Endometrial microvascular endothelial cells (primary cell): ENCODE data around the gene C2orf76. TPM values are rescaled to one million over a fixed set of nuclear protein-coding genes. Genes with fewer than 3 reads are reported as not detected.

Experiments
- in situ Hi-C: cut with HindIII; loops from 2 replicates; pipeline ENCODE4 v1.10.0; 2017; ENCODE audit warnings: low sequenced_read_pairs, low pct_unique_long_range_greater_than_20kb; ENCODE audit errors: inconsistent ontology term
- total RNA-seq: library from RNA; depleted of rRNA; stranded (reverse); fragments of >200 nt; gene quantifications from one replicate; pipeline ENCODE4 v1.2.3, GENCODE V29; 2015; ENCODE audit errors: inconsistent ontology term

The C2orf76 gene
- total RNA-seq, 1 donor from 2014 or later, result 11.4 TPM

- in situ Hi-C loops, result no loop called here
Measured at GRCh38 chr2:119308793-119309330, 57.8 kb downstream of the C2orf76 start.

GRCh38 chr2:119307419-119308140, 59.1 kb downstream of the C2orf76 start:
- in situ Hi-C loops, result no loop called here

GRCh38 chr2:119306196-119306590, 60.4 kb downstream of the C2orf76 start:
- in situ Hi-C loops, result no loop called here

- in situ Hi-C loops, result no loop called here
Measured at GRCh38 chr2:119305497-119306195, 61.0 kb downstream of the C2orf76 start.

GRCh38 chr2:119304847-119305246, 61.8 kb downstream of the C2orf76 start:
- in situ Hi-C loops, result no loop called here

GRCh38 chr2:119301413-119301812, 65.2 kb downstream of the C2orf76 start:
- in situ Hi-C loops, result no loop called here

- in situ Hi-C loops, result no loop called here
Measured at GRCh38 chr2:119295688-119296375, 70.8 kb downstream of the C2orf76 start.

- in situ Hi-C loops, result no loop called here
Measured at GRCh38 chr2:119294671-119295070, 72.0 kb downstream of the C2orf76 start.

GRCh38 chr2:119293900-119294299, 72.7 kb downstream of the C2orf76 start:
- in situ Hi-C loops, result no loop called here

GRCh38 chr2:119293254-119293653, 73.4 kb downstream of the C2orf76 start:
- in situ Hi-C loops, result no loop called here

GRCh38 chr2:119292226-119292625, 74.4 kb downstream of the C2orf76 start:
- in situ Hi-C loops, result no loop called here

- in situ Hi-C loops, result no loop called here
Measured at GRCh38 chr2:119291588-119292167, 75.0 kb downstream of the C2orf76 start.

- in situ Hi-C loops, result no loop called here
Measured at GRCh38 chr2:119290859-119291587, 75.6 kb downstream of the C2orf76 start.

- in situ Hi-C loops, result no loop called here
Measured at GRCh38 chr2:119289642-119290041, 77.0 kb downstream of the C2orf76 start.

- in situ Hi-C loops, result no loop called here
Measured at GRCh38 chr2:119289093-119289492, 77.5 kb downstream of the C2orf76 start.

- in situ Hi-C loops, result no loop called here
Measured at GRCh38 chr2:119288576-119288975, 78.1 kb downstream of the C2orf76 start.

- in situ Hi-C loops, result no loop called here
Measured at GRCh38 chr2:119286661-119287060, 80.0 kb downstream of the C2orf76 start.

GRCh38 chr2:119283873-119284331, 82.7 kb downstream of the C2orf76 start:
- in situ Hi-C loops, result no loop called here
